ENCODE measurements around the gene RP2.

DNA sequence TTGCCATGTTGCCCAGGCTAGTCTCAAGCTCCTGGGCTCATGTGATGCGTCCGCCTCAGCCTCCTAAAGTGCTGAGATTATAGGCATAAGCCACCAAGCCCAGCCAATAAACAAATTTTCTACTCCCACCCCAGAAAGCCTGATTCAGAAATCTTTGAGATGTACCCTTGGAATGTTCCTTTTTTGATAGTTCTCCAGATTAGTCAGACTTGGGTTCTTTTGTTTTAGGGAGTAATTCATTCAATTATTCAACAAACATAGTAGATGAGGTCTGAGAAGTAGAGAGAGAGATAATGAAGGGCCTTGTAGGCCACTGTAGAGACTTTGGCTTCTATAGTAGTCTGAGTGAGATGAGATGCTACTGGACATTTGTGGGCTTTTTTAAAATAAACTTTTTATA lies 27.8 kb downstream of the RP2 start:
- TF ChIP-seq PHF8 (IDR thresholded peaks at IDR 0.05; ENCODE audit: borderline replicate concordance, low read depth) (no peak), CTCF (IDR thresholded peaks at IDR 0.05) (no peak), KDM1A (IDR thresholded peaks at IDR 0.05; ENCODE audit: low read depth) (no peak), CBX2 (IDR thresholded peaks at IDR 0.05; ENCODE audit: borderline replicate concordance, low read depth) (no peak), HDAC2 (IDR thresholded peaks at IDR 0.05) (no peak), CHD2 (IDR thresholded peaks at IDR 0.05; ENCODE audit: low read length, partially characterized antibody) (no peak), RFX5 (IDR thresholded peaks at IDR 0.05) (no peak), POLR2A (IDR thresholded peaks at IDR 0.05; ENCODE audit: low read length) (no peak), REST (IDR thresholded peaks at IDR 0.05) (no peak), POLR2AphosphoS2 (conservative IDR thresholded peaks at IDR 0.05; ENCODE audit: low read length) (no peak), SREBF2 (IDR thresholded peaks at IDR 0.05) (no peak), JUN (IDR thresholded peaks at IDR 0.05) (no peak), RAD21 (conservative IDR thresholded peaks at IDR 0.05 in 1 of 2, IDR thresholded peaks at IDR 0.05 in 1 of 2) (no peak)
- TF ChIP-seq, protein P1, sequence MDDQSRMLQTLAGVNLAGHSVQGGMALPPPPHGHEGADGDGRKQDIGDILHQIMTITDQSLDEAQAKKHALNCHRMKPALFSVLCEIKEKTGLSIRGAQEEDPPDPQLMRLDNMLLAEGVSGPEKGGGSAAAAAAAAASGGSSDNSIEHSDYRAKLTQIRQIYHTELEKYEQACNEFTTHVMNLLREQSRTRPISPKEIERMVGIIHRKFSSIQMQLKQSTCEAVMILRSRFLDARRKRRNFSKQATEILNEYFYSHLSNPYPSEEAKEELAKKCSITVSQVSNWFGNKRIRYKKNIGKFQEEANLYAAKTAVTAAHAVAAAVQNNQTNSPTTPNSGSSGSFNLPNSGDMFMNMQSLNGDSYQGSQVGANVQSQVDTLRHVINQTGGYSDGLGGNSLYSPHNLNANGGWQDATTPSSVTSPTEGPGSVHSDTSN (IDR thresholded peaks at IDR 0.05), result no peak

Measured in A549 (cell line).